Stomach (tissue), 9 donors: ENCODE measurements around the gene OSBP2. TPM values are rescaled to one million over a fixed set of nuclear protein-coding genes. Genes with fewer than 3 reads are reported as not detected.

Experiments used
- DNase-seq, 2 donors: peaks; one replicate each; pipeline versions ENCODE4 v3.0.0 to v3.0.0-alpha.2; 2013 to 2019
- H3K27ac ChIP-seq, 5 donors: fragments of 200-600 bp in 4 of 5; sonication (generic) in 4 of 5; one replicate each; pipeline ENCODE4 v1.5.1; 2013 to 2019; ENCODE audit warnings: mild to moderate bottlenecking in 1 of 5, moderate library complexity in 1 of 5
- H3K27me3 ChIP-seq, 3 donors: fragments of 200-600 bp; sonication (generic); one replicate each; pipeline ENCODE4 v1.5.1; 2017 to 2019; ENCODE audit warnings: mixed run types in 1 of 3
- H3K36me3 ChIP-seq, 4 donors: fragments of 200-600 bp; sonication (generic); 1 replicate in 3 of 4; 2 replicates in 1 of 4; pipeline ENCODE4 v1.5.1; 2016 to 2019
- H3K4me1 ChIP-seq, 4 donors: fragments of 200-600 bp; sonication (generic); one replicate each; pipeline ENCODE4 v1.5.1; 2016 to 2019
- H3K4me3 ChIP-seq, 4 donors: fragments of 200-600 bp; sonication (generic) in 3 of 4; one replicate each; pipeline ENCODE4 v1.5.1; 2016 to 2019; ENCODE audit warnings: mild to moderate bottlenecking in 1 of 4
- H3K9me3 ChIP-seq, 4 donors: fragments of 200-600 bp; sonication (generic); one replicate each; pipeline ENCODE4 v1.5.1; 2016 to 2019
- CTCF ChIP-seq, 7 experiments: fragments of 450-650 bp in 4 of 7; fragments of 200-600 bp in 3 of 7; sonication (generic) in 3 of 7; IDR thresholded peaks; one replicate each; pipeline ENCODE4 v1.5.1; 2016 to 2019; ENCODE audit warnings: antibody characterized with exemption in 7 of 7, control low read depth in 2 of 7, mild to moderate bottlenecking in 1 of 7
- EP300 ChIP-seq: sonication (generic); formaldehyde crosslinking; IDR thresholded peaks from one replicate; pipeline ENCODE4 v1.6.1; 2017; ENCODE audit warnings: antibody characterized with exemption
- POLR2A ChIP-seq, 4 donors: fragments of 450-650 bp; IDR thresholded peaks; one replicate each; pipeline ENCODE4 v1.6.1; 2016; ENCODE audit warnings: antibody characterized with exemption in 4 of 4, control low read depth in 2 of 4, mild to moderate bottlenecking in 1 of 4, moderate library complexity in 1 of 4
- POLR2AphosphoS5 ChIP-seq, 3 donors: sonication (generic); formaldehyde crosslinking; IDR thresholded peaks; one replicate each; pipeline ENCODE4 v1.6.1; 2016; ENCODE audit warnings: antibody characterized with exemption in 3 of 3
- WGBS, 5 donors: extraction: QIAGEN DNeasy Blood & Tissue Kit in 3 of 5; methylation state at CpG; one replicate each; pipeline versions ENCODE4 v1.1.5 to v1.1.7; 2013 to 2018; 5-methylcytosine and 5-hydroxymethylcytosine counted together
- intact Hi-C: fragments of 100-400 bp; cut with DNase I; formaldehyde crosslinking; loops from one replicate; pipeline ENCODE4 v1.15.1; 2023; ENCODE audit warnings: low total_unique reads
- polyA plus RNA-seq, 3 donors: library from polyadenylated mRNA; stranded (reverse); fragments of 200-250 nt; gene quantifications; one replicate each; pipeline ENCODE4 v1.2.3, GENCODE V29; 2013
- total RNA-seq, 5 donors: library from RNA; depleted of rRNA; stranded (reverse); fragments of >200 nt; gene quantifications; one replicate each; pipeline versions ENCODE4 v1.1.0 to v1.2.3, GENCODE V29; 2014 to 2016
- donor health status: healthy with polysubstance abuse.
- donor health status: Bipolar disorder and iron deficiency.
- donor health status: healthy.

OSBP2 gene
- total and polyA plus RNA-seq, 8 donors = 0.58 to 9.5 (median 1.8) TPM; not detected in 1

- 50 to 77% (median 69%) methylated on average over 5 of the region's 5 CpGs for WGBS, 5 donors
- Histone ChIP-seq H3K4me3 (no peak overlapping the region), H3K9me3 (no peaks in the 10 kb centered on the region), H3K27ac (peak overlapping the region in 4 of 5 donors; percentile 27 to 70 (median 51)), H3K27me3 (no peaks in the 10 kb centered on the region), H3K36me3 (peaks cover 57 to 97% (median 93%) of the 10 kb centered on the region in 4 donors), H3K4me1 (peaks cover 0 to 20% (median 10%) of the 10 kb centered on the region in 4 donors)
- TF ChIP-seq POLR2A (IDR thresholded peaks at IDR 0.05) = no peak
- no peak for TF ChIP-seq CTCF (IDR thresholded peaks at IDR 0.05)
- peak in 1 of 3 donors; percentile 8 for TF ChIP-seq POLR2AphosphoS5 (IDR thresholded peaks at IDR 0.05)
- intact Hi-C loops = loop anchor here (5.0 to 10.0 kb wide), 2 partner anchors 140 to 198 kb away; partner anchors contain the start of gene PLA2G3
- DNase-seq = peak in 1 of 2 donors; percentile 65
These were observed 252.6 kb downstream of the OSBP2 start for GRCh38 chr22:30947173-30947815.

GRCh38 chr22:30947816-30948454 is 253.3 kb downstream of the OSBP2 start:
- 11 to 26% (median 19%) methylated on average over 2 of the region's 2 CpGs for WGBS, 5 donors
- peak in 1 of 2 donors; percentile 84 for DNase-seq

GRCh38 chr22:30948930-30949342 is 254.3 kb downstream of the OSBP2 start:
- Histone ChIP-seq H3K4me3 (no peak overlapping the region), H3K27ac (peak overlapping the region in 2 of 5 donors; percentile 62 to 70), H3K4me1 (peaks cover 0 to 20% (median 10%) of the 10 kb centered on the region in 4 donors), H3K36me3 (peaks cover 41 to 97% (median 92%) of the 10 kb centered on the region in 4 donors), H3K27me3 (no peaks in the 10 kb centered on the region), H3K9me3 (no peaks in the 10 kb centered on the region)
- DNase-seq = no peak
- WGBS, 5 donors = 51 to 71% (median 60%) methylated on average over 3 of the region's 3 CpGs
- TF ChIP-seq POLR2A (IDR thresholded peaks at IDR 0.05) (no peak), CTCF (IDR thresholded peaks at IDR 0.05) (no peak)
- intact Hi-C loops = loop anchor here (5.0 to 10.0 kb wide), 2 partner anchors 138 to 196 kb away; partner anchors contain the start of gene PLA2G3

More at GRCh38 chr22:30947816-30948454, 253.3 kb downstream of the OSBP2 start:
- Histone ChIP-seq H3K4me1 (peaks cover 0 to 20% (median 10%) of the 10 kb centered on the region in 4 donors), H3K9me3 (no peaks in the 10 kb centered on the region), H3K4me3 (no peak overlapping the region), H3K36me3 (peaks cover 50 to 97% (median 92%) of the 10 kb centered on the region in 4 donors), H3K27me3 (no peaks in the 10 kb centered on the region), H3K27ac (peak overlapping the region in 4 of 5 donors; percentile 27 to 70 (median 51))
- TF ChIP-seq POLR2A (IDR thresholded peaks at IDR 0.05) = no peak
- TF ChIP-seq CTCF (IDR thresholded peaks at IDR 0.05) = peak in 4 of 7 experiments; percentile 37 to 80 (median 64)
- peak in 2 of 3 donors; percentile 44 to 61 for TF ChIP-seq POLR2AphosphoS5 (IDR thresholded peaks at IDR 0.05)
- TF ChIP-seq EP300 = no peak
- intact Hi-C loops = loop anchor here (5.0 to 10.0 kb wide), 2 partner anchors 139 to 197 kb away; partner anchors contain the start of gene PLA2G3

GRCh38 chr22:30949934-30950660 is 255.4 kb downstream of the OSBP2 start:
- H3K9me3 ChIP-seq = no peaks in the 10 kb centered on the region
- no peak overlapping the region for H3K4me3 ChIP-seq
- H3K27me3 ChIP-seq = no peaks in the 10 kb centered on the region
- WGBS, 5 donors = 62 to 82% (median 73%) methylated on average over 7 of the region's 7 CpGs
- no peak for DNase-seq
- H3K27ac ChIP-seq = peak overlapping the region in 1 of 5 donors; percentile 70
- peaks cover 0 to 20% (median 10%) of the 10 kb centered on the region in 4 donors for H3K4me1 ChIP-seq
- TF ChIP-seq EP300 (no peak), POLR2AphosphoS5 (IDR thresholded peaks at IDR 0.05) (no peak), POLR2A (IDR thresholded peaks at IDR 0.05) (no peak), CTCF (IDR thresholded peaks at IDR 0.05) (no peak)
- intact Hi-C loops = loop anchor here (5.0 to 10.0 kb wide), 2 partner anchors 137 to 195 kb away; partner anchors contain the start of gene PLA2G3
- H3K36me3 ChIP-seq = peaks cover 30 to 97% (median 91%) of the 10 kb centered on the region in 4 donors
